PFSK-1 (cell line): ENCODE data around the gene BCL7C.

Experiments used
- FOXP2 ChIP-seq: optimal IDR thresholded peaks from 2 replicates; pipeline ENCODE3; 2011; ENCODE audit warnings: borderline replicate concordance, control low read depth, inconsistent platforms; ENCODE audit not compliant: insufficient read depth; ENCODE audit errors: extremely low read length, extremely low read depth
- POLR2AphosphoS5 ChIP-seq: IDR thresholded peaks from 2 replicates; pipeline ENCODE4 v1.6.1; 2012; ENCODE audit warnings: low read depth, mild to moderate bottlenecking, control low read depth, low read length, moderate library complexity
- SIN3A ChIP-seq: IDR thresholded peaks from 2 replicates; pipeline ENCODE4 v1.6.1; 2012; ENCODE audit warnings: mild to moderate bottlenecking, low read length, moderate library complexity, borderline replicate concordance; ENCODE audit not compliant: insufficient read depth
- TAF1 ChIP-seq: IDR thresholded peaks from 2 replicates; pipeline ENCODE4 v1.6.1; 2012; ENCODE audit warnings: low read length, control low read depth, borderline replicate concordance; ENCODE audit not compliant: insufficient read depth
- TF ChIP-seq, protein P1 (sequence below), 2 experiments: IDR thresholded peaks; 2 replicates each; pipeline versions ENCODE4 v1.6.1 to v1.8.0; 2011 to 2012; ENCODE audit warnings: low read depth in 2 of 2, low read length in 2 of 2, control low read depth in 1 of 2, inconsistent platforms in 1 of 2, mild to moderate bottlenecking in 1 of 2, moderate library complexity in 1 of 2; ENCODE audit not compliant: insufficient read depth in 1 of 2

The BCL7C gene

DNA sequence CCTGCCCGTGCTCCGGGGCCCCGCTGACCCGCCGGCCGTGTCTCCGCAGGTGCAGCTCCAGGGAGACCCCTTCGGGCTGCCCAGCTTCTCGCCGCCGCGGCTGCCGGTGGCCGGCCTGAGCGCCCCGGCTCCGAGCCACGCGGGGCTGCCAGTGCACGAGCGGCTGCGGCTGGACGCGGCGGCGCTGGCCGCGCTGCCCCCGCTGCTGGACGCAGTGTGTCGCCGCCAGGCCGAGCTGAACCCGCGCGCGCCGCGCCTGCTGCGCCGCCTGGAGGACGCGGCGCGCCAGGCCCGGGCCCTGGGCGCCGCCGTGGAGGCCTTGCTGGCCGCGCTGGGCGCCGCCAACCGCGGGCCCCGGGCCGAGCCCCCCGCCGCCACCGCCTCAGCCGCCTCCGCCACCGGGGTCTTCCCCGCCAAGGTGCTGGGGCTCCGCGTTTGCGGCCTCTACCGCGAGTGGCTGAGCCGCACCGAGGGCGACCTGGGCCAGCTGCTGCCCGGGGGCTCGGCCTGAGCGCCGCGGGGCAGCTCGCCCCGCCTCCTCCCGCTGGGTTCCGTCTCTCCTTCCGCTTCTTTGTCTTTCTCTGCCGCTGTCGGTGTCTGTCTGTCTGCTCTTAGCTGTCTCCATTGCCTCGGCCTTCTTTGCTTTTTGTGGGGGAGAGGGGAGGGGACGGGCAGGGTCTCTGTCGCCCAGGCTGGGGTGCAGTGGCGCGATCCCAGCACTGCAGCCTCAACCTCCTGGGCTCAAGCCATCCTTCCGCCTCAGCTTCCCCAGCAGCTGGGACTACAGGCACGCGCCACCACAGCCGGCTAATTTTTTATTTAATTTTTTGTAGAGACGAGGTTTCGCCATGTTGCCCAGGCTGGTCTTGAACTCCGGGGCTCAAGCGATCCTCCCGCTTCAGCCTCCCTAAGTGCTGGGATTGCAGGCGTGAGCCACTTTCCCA, 8.4 kb upstream of the BCL7C start:
- TF ChIP-seq, protein P1, sequence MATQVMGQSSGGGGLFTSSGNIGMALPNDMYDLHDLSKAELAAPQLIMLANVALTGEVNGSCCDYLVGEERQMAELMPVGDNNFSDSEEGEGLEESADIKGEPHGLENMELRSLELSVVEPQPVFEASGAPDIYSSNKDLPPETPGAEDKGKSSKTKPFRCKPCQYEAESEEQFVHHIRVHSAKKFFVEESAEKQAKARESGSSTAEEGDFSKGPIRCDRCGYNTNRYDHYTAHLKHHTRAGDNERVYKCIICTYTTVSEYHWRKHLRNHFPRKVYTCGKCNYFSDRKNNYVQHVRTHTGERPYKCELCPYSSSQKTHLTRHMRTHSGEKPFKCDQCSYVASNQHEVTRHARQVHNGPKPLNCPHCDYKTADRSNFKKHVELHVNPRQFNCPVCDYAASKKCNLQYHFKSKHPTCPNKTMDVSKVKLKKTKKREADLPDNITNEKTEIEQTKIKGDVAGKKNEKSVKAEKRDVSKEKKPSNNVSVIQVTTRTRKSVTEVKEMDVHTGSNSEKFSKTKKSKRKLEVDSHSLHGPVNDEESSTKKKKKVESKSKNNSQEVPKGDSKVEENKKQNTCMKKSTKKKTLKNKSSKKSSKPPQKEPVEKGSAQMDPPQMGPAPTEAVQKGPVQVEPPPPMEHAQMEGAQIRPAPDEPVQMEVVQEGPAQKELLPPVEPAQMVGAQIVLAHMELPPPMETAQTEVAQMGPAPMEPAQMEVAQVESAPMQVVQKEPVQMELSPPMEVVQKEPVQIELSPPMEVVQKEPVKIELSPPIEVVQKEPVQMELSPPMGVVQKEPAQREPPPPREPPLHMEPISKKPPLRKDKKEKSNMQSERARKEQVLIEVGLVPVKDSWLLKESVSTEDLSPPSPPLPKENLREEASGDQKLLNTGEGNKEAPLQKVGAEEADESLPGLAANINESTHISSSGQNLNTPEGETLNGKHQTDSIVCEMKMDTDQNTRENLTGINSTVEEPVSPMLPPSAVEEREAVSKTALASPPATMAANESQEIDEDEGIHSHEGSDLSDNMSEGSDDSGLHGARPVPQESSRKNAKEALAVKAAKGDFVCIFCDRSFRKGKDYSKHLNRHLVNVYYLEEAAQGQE (IDR thresholded peaks at IDR 0.05; ENCODE audit: insufficient read depth in 1 of 2, low read depth in 2 of 2, low read length in 2 of 2): no peak
- no peak for TF ChIP-seq POLR2AphosphoS5
- TF ChIP-seq FOXP2: no peak
- no peak for TF ChIP-seq SIN3A
- no peak for TF ChIP-seq TAF1

DNA sequence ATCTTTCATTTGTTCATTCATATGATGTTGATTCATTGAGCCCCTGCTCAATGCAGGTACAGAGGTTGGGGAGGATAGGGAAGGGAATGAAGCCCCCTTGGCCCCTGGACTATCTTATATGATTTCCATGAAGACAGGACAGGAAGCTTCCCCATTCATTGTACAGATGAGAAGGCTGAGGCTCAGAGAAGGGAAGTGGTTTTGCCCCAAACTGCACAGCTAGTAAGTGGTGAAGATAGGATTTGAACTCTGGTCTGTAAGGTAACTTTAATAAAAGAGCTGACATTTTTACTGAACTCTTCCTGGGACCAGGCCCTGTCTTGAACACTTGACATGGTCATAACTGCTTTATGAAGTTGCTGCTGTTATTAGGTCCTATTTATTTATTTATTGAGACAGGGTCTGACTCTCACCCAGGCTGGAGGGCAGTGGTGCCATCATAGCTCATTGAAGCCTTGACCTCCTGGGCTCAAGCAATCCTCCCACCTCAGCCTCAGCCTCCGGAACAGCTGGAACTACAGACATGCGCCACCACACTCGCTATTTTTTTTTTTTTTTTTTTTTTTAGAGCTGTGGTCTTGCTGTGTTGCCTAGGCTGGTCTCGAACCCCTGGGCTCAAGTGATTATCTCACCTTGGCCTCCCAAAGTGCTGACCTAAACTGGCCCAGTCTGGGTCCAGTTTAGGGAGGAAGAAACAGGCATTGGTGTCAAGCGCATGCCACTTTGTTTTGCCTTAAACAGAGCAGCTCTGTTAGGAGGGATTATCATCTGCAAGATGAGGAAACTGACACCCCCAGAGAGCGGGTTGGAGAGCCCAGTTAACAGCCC, 7.5 kb upstream of the BCL7C start:
- TF ChIP-seq POLR2AphosphoS5 (no peak), TAF1 (no peak), SIN3A (no peak), FOXP2 (no peak)
- TF ChIP-seq, protein P1 (IDR thresholded peaks at IDR 0.05; ENCODE audit: insufficient read depth in 1 of 2, low read depth in 2 of 2, low read length in 2 of 2): no peak

DNA sequence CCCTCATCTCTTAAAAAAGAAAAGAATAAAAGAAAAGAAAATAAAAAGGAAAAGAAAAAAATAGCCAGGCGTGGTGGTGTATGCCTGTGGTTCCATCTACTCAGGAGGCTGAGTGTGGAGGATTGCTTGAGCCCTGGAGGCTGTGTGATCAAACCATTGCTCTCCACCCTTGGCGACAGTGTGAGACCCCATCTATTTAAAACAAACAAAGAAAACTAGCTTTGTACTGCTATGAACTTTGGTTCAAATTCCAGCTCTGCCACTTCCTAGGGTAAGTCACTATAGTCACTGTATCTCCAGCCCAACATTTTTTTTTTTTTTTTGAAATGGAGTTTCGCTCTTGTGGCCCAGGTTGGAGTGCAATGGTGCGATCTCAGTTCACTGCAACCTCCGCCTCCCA, 6.7 kb upstream of the BCL7C start:
- TF ChIP-seq TAF1 (no peak), POLR2AphosphoS5 (no peak), FOXP2 (no peak), SIN3A (no peak)
- TF ChIP-seq, protein P1 (IDR thresholded peaks at IDR 0.05; ENCODE audit: insufficient read depth in 1 of 2, low read depth in 2 of 2, low read length in 2 of 2): no peak

DNA sequence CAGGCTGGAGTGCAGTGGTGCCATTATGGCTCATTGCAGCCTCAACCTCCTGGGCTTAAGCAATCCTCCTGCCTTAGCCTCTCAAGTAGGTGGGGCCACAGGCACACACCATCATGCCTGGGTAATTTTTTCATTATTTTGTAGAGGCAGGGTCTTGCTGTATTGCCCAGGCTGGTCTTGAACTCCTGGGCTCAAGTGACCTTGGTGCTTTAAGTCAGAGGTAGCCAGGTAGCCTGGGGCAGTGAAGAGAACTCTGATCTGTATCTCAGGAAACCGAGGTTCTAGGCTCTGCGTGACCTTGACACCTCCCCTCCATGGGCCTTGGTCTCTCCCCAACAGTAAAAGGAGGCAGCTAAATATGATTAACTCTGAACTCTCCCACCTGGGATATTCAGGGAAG, 5.9 kb upstream of the BCL7C start:
- no peak for TF ChIP-seq POLR2AphosphoS5
- TF ChIP-seq, protein P1 (IDR thresholded peaks at IDR 0.05; ENCODE audit: insufficient read depth in 1 of 2, low read depth in 2 of 2, low read length in 2 of 2): no peak
- TF ChIP-seq SIN3A: no peak
- TF ChIP-seq TAF1: no peak
- no peak for TF ChIP-seq FOXP2
